Neural progenitor cell (in vitro differentiated cells): ENCODE data around the gene CSNK1G1. TPM values are rescaled to one million over a fixed set of nuclear protein-coding genes. Genes with fewer than 3 reads are reported as not detected.

Experiments used
- DNase-seq: peaks from one replicate; pipeline ENCODE4 v3.0.0-alpha.2; 2016; ENCODE audit warnings: low spot score
- H2AFZ ChIP-seq: fragments of 200-600 bp; sonication (generic); replicated peaks from 2 replicates; pipeline ENCODE4 v1.6.1; 2016; ENCODE audit warnings: antibody characterized with exemption
- H3F3A ChIP-seq: fragments of 200-600 bp; sonication (generic); 2 replicates; pipeline ENCODE4 v1.6.1; 2016; ENCODE audit warnings: antibody characterized with exemption, low read depth
- H3K27ac ChIP-seq: fragments of 200-600 bp; sonication (generic); 2 replicates; pipeline ENCODE4 v1.5.1; 2016; ENCODE audit warnings: mild to moderate bottlenecking
- H3K27me3 ChIP-seq: fragments of 200-600 bp; sonication (generic); 2 replicates; pipeline ENCODE4 v1.6.1; 2016; ENCODE audit warnings: mild to moderate bottlenecking, moderate library complexity
- H3K36me3 ChIP-seq: fragments of 200-600 bp; sonication (generic); 2 replicates; pipeline ENCODE4 v1.5.1; 2016
- H3K4me1 ChIP-seq: fragments of 200-600 bp; sonication (generic); 2 replicates; pipeline ENCODE4 v1.6.1; 2016; ENCODE audit warnings: mixed run types
- H3K4me2 ChIP-seq: fragments of 200-600 bp; sonication (generic); 2 replicates; pipeline ENCODE4 v1.6.1; 2016
- H3K4me3 ChIP-seq: fragments of 200-600 bp; sonication (generic); 2 replicates; pipeline ENCODE4 v1.5.1; 2016
- H3K79me2 ChIP-seq: fragments of 200-600 bp; sonication (generic); 2 replicates; pipeline ENCODE4 v1.6.1; 2016; ENCODE audit warnings: low read depth
- H3K9ac ChIP-seq: fragments of 200-600 bp; sonication (generic); 2 replicates; pipeline ENCODE4 v1.6.1; 2016
- H3K9me3 ChIP-seq: fragments of 200-600 bp; sonication (generic); 2 replicates; pipeline ENCODE4 v1.5.1; 2016; ENCODE audit warnings: low read depth
- H4K20me1 ChIP-seq: fragments of 200-600 bp; sonication (generic); 2 replicates; pipeline ENCODE4 v1.6.1; 2016; ENCODE audit warnings: low read depth
- H3K27ac Mint-ChIP-seq: 3 replicates; pipeline ENCODE4 v1.8.0; 2021; ENCODE audit warnings: mixed read lengths
- H3K27me3 Mint-ChIP-seq: 2 replicates; pipeline ENCODE4 v1.8.0; 2022; ENCODE audit warnings: low read depth, mild to moderate bottlenecking, inconsistent platforms, moderate library complexity, mixed read lengths; ENCODE audit not compliant: insufficient read depth
- H3K36me3 Mint-ChIP-seq: 3 replicates; pipeline ENCODE4 v1.8.0; 2021; ENCODE audit warnings: mixed read lengths
- H3K4me1 Mint-ChIP-seq: 3 replicates; pipeline ENCODE4 v1.8.0; 2021; ENCODE audit warnings: mixed read lengths
- H3K4me3 Mint-ChIP-seq: 3 replicates; pipeline ENCODE4 v1.8.0; 2021; ENCODE audit warnings: mild to moderate bottlenecking, moderate library complexity, mixed read lengths
- H3K9me3 Mint-ChIP-seq: 3 replicates; pipeline ENCODE4 v1.8.0; 2020; ENCODE audit warnings: mixed read lengths
- EZH2 ChIP-seq: fragments of 200-600 bp; sonication (generic); IDR thresholded peaks from 2 replicates; pipeline ENCODE4 v1.6.1; 2017; ENCODE audit warnings: antibody characterized with exemption, mild to moderate bottlenecking, moderate library complexity
- EZH2phosphoT487 ChIP-seq: fragments of 200-600 bp; sonication (generic); IDR thresholded peaks from 2 replicates; pipeline ENCODE4 v1.6.1; 2017; ENCODE audit warnings: antibody characterized with exemption
- total RNA-seq: library from RNA; depleted of rRNA; stranded (reverse); fragments of >200 nt; gene quantifications from 2 replicates; pipeline ENCODE4 v1.2.3, GENCODE V29; 2015; ENCODE audit warnings: low replicate concordance
- TF ChIP-seq, protein P1 (sequence below): fragments of 200-600 bp; sonication (generic); IDR thresholded peaks from 2 replicates; pipeline ENCODE4 v1.5.1; 2017; ENCODE audit warnings: antibody characterized with exemption, mild to moderate bottlenecking

CSNK1G1 gene
- total RNA-seq, 1 donor from 2014 or later, result 23.0 TPM

DNA sequence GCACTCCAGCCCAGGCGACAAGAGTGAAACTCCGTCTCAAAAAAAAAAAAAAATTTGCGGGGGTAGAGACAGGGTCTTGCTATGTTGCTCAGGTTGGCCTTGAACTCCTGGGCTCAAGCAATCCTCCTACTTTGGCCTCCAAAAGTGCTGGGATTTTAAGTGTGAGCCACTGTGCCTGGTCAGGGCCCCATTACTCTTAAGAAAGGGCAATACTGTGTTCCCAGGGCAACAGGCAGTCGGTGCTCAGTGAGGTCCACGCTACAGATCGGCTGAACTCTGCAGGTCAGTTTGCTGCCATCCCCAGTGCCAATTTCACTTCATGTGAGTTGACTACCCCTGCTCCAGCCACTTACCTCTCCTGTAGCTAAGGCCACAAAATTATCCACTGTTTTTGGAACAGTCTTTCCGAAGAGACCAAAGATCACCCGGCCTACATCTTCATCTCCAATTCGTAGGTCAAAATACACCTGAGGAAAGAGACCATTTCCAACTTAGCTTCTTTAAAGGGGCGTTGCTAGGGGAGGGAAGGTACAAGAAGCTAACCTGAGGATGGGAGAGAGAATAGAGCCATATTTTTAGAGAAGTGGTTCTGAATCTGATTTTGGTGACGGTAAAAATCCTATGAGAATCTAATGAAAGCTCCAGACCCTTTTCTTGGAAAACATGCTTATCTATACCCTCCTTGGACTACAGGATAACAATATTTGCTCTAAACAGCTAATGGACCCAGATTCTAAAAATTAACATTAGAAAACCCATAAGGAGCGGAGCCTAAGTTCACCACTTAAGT is 194.1 kb downstream of the CSNK1G1 start:
- Histone ChIP-seq H3F3A (peaks cover 19% of the 10 kb centered on the region), H3K79me2 (peaks cover 17% of the 10 kb centered on the region), H2AFZ (no peak overlapping the region), H3K27ac (no peak overlapping the region), H3K4me2 (peak overlapping the region; percentile 96), H3K9ac (peak overlapping the region; percentile 65), H3K9me3 (no peaks in the 10 kb centered on the region), H3K4me3 (peak overlapping the region; percentile 77), H3K4me1 (peaks cover 15% of the 10 kb centered on the region), H3K36me3 (no peaks in the 10 kb centered on the region), H3K27me3 (no peaks in the 10 kb centered on the region), H4K20me1 (peaks cover 5% of the 10 kb centered on the region)
- H3K27me3 Mint-ChIP-seq, result no peaks in the 10 kb centered on the region
- H3K4me3 Mint-ChIP-seq, result peak overlapping the region; percentile 89
- no peaks in the 10 kb centered on the region for H3K9me3 Mint-ChIP-seq
- H3K27ac Mint-ChIP-seq, result peak overlapping the region; percentile 43
- H3K4me1 Mint-ChIP-seq, result peaks cover 23% of the 10 kb centered on the region
- DNase-seq, result no peak
- H3K36me3 Mint-ChIP-seq, result peaks cover 27% of the 10 kb centered on the region
- TF ChIP-seq EZH2 (no peak), EZH2phosphoT487 (no peak)
- TF ChIP-seq, protein P1, sequence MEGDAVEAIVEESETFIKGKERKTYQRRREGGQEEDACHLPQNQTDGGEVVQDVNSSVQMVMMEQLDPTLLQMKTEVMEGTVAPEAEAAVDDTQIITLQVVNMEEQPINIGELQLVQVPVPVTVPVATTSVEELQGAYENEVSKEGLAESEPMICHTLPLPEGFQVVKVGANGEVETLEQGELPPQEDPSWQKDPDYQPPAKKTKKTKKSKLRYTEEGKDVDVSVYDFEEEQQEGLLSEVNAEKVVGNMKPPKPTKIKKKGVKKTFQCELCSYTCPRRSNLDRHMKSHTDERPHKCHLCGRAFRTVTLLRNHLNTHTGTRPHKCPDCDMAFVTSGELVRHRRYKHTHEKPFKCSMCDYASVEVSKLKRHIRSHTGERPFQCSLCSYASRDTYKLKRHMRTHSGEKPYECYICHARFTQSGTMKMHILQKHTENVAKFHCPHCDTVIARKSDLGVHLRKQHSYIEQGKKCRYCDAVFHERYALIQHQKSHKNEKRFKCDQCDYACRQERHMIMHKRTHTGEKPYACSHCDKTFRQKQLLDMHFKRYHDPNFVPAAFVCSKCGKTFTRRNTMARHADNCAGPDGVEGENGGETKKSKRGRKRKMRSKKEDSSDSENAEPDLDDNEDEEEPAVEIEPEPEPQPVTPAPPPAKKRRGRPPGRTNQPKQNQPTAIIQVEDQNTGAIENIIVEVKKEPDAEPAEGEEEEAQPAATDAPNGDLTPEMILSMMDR, result no peak

DNA sequence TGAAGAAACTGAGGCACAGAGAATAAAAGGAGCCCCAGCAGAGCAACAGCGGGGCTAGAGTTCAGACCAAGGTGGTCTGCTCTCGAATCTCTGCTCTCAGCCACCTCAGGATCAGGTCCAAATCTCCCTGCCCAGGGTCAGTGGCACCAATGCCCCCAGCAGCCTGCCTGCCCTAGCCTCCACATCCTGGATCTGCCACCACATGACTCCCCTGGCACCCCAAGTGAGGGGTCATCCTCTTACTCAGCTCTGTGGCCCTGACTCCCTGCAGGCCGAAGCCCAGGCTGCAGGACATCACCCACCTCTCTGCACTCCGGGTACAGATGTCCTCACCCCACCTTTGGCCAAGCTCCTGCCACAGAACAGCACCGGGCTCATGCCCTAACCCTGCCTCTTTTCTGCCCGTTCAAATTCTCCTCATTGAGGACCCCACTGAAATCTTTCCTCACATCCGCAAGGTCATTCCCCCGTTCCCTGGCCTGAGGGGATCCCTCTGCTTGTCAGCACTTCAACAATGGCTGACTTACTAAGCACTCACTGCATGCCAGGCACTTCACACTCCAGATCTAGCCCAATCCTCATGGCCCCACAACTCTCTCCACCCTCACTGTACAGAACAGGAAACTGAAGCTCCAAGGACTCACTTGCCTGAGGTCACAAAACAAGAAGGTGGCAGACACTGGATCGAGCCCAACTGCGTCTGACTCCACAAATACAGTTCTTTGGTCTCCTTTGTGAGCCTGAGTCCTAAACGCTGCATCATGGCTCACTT is 197.4 kb downstream of the CSNK1G1 start:
- H2AFZ ChIP-seq, result no peak overlapping the region
- Mint-ChIP-seq H3K9me3 (no peaks in the 10 kb centered on the region), H3K36me3 (peaks cover 36% of the 10 kb centered on the region), H3K27ac (peak overlapping the region; percentile 4), H3K27me3 (no peaks in the 10 kb centered on the region), H3K4me3 (no peak overlapping the region), H3K4me1 (peaks cover 17% of the 10 kb centered on the region)
- H3K4me2 ChIP-seq, result no peak overlapping the region
- no peaks in the 10 kb centered on the region for H3K9me3 ChIP-seq
- no peak for DNase-seq
- peaks cover 10% of the 10 kb centered on the region for H3K4me1 ChIP-seq
- no peak for TF ChIP-seq EZH2phosphoT487
- TF ChIP-seq EZH2, result no peak
- TF ChIP-seq, protein P1, result no peak
- peaks cover 17% of the 10 kb centered on the region for H3K79me2 ChIP-seq
- H3K27ac ChIP-seq, result no peak overlapping the region
- H3K36me3 ChIP-seq, result no peaks in the 10 kb centered on the region
- peaks cover 19% of the 10 kb centered on the region for H3F3A ChIP-seq
- H3K27me3 ChIP-seq, result no peaks in the 10 kb centered on the region
- no peak overlapping the region for H3K9ac ChIP-seq
- no peak overlapping the region for H3K4me3 ChIP-seq
- peaks cover 5% of the 10 kb centered on the region for H4K20me1 ChIP-seq

DNA sequence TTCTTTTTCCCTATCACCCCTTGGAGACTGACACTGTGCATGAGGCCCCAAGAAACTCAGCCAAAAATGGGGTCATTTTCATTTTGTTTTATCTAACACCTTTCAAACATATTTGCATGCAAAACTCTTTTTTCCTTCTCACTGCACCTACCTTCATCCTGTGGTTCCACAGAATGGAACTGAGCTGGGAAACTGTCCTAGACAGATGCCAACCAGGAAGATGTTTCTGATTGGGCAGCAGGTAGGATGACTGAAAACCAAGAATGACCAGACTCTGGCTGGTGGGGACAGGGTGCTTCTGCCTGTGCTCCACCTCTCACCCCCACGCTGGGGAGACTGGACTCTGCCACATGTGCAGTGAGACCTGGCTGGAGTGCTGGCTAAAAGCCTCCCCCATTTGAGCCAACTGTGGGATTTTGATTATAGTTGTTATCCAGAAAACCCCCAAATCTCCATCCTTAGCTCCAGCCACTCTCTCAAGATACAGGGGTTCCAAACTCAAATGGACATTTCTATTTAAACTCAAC is 198.3 kb downstream of the CSNK1G1 start:
- TF ChIP-seq, protein P1, result no peak
- TF ChIP-seq EZH2 (no peak), EZH2phosphoT487 (no peak)
- no peaks in the 10 kb centered on the region for H3K36me3 ChIP-seq
- H3K4me2 ChIP-seq, result no peak overlapping the region
- no peak for DNase-seq
- peaks cover 16% of the 10 kb centered on the region for H3K79me2 ChIP-seq
- Mint-ChIP-seq H3K36me3 (peaks cover 36% of the 10 kb centered on the region), H3K4me1 (peaks cover 17% of the 10 kb centered on the region), H3K27me3 (peaks cover 5% of the 10 kb centered on the region), H3K9me3 (no peaks in the 10 kb centered on the region), H3K27ac (no peak overlapping the region), H3K4me3 (no peak overlapping the region)
- no peak overlapping the region for H3K27ac ChIP-seq
- peaks cover 15% of the 10 kb centered on the region for H3K4me1 ChIP-seq
- peaks cover 18% of the 10 kb centered on the region for H3F3A ChIP-seq
- H2AFZ ChIP-seq, result no peak overlapping the region
- no peak overlapping the region for H3K9ac ChIP-seq
- H3K9me3 ChIP-seq, result no peaks in the 10 kb centered on the region
- H4K20me1 ChIP-seq, result peaks cover 13% of the 10 kb centered on the region
- H3K4me3 ChIP-seq, result no peak overlapping the region
- H3K27me3 ChIP-seq, result peaks cover 8% of the 10 kb centered on the region
